DOHH2 (cell line): ENCODE data around the gene ZC3H12C.

Experiments used
- H3F3A ChIP-seq: fragments of 200-600 bp; sonication (generic), shearing (Covaris generic); 2 replicates; pipeline ENCODE4 v1.6.0; 2016; ENCODE audit warnings: antibody characterized with exemption, mild to moderate bottlenecking; ENCODE audit not compliant: control insufficient read depth, insufficient read depth
- H3K27ac ChIP-seq: fragments of 200-600 bp; sonication (generic); 2 replicates; pipeline ENCODE4 v1.5.1; 2014; ENCODE audit warnings: low read depth, mild to moderate bottlenecking, low read length, moderate library complexity
- H3K27me3 ChIP-seq: fragments of 200-600 bp; sonication (generic); 2 replicates; pipeline ENCODE4 v1.6.1; 2014; ENCODE audit warnings: mild to moderate bottlenecking, low read length, mixed read lengths; ENCODE audit not compliant: control insufficient read depth
- H3K36me3 ChIP-seq: fragments of 200-600 bp; sonication (generic); 2 replicates; pipeline ENCODE4 v1.6.1; 2014; ENCODE audit warnings: mild to moderate bottlenecking, low read length, moderate library complexity, mixed read lengths; ENCODE audit not compliant: control insufficient read depth
- H3K4me1 ChIP-seq: fragments of 200-600 bp; sonication (generic); 2 replicates; pipeline ENCODE4 v1.6.1; 2014; ENCODE audit warnings: mild to moderate bottlenecking, low read length, mixed read lengths; ENCODE audit not compliant: control insufficient read depth
- H3K4me2 ChIP-seq: fragments of 200-600 bp; sonication (generic); 2 replicates; pipeline ENCODE4 v1.6.0; 2014; ENCODE audit warnings: mild to moderate bottlenecking, low read length, moderate library complexity
- H3K4me3 ChIP-seq: fragments of 200-600 bp; sonication (generic); 2 replicates; pipeline ENCODE4 v1.5.1; 2014; ENCODE audit warnings: mild to moderate bottlenecking, low read length, mixed read lengths
- H3K79me2 ChIP-seq: fragments of 200-600 bp; sonication (generic); 2 replicates; pipeline ENCODE4 v1.6.1; 2014; ENCODE audit warnings: mild to moderate bottlenecking, low read length, mixed read lengths; ENCODE audit not compliant: control insufficient read depth
- H3K9me2 ChIP-seq: fragments of 200-600 bp; sonication (generic); replicated peaks from 2 replicates; pipeline ENCODE4 v1.6.1; 2014; ENCODE audit warnings: mild to moderate bottlenecking, low read length, mixed read lengths; ENCODE audit not compliant: control insufficient read depth
- H3K9me3 ChIP-seq: fragments of 200-600 bp; sonication (generic); 2 replicates; pipeline ENCODE4 v1.6.1; 2014; ENCODE audit warnings: antibody characterized with exemption, low read length, mixed read lengths; ENCODE audit not compliant: control insufficient read depth, insufficient read depth
- H4K20me1 ChIP-seq: fragments of 200-600 bp; sonication (generic); 2 replicates; pipeline ENCODE4 v1.6.0; 2014; ENCODE audit warnings: low read depth, mild to moderate bottlenecking, antibody characterized with exemption, low read length, moderate library complexity; ENCODE audit not compliant: control insufficient read depth, insufficient read depth
- CTCF ChIP-seq: fragments of 200-600 bp; sonication (generic); IDR thresholded peaks from one replicate; pipeline ENCODE4 v1.5.1; 2014; ENCODE audit warnings: antibody characterized with exemption, mild to moderate bottlenecking, low read depth, low read length; ENCODE audit not compliant: poor library complexity, severe bottlenecking
- EZH2phosphoT487 ChIP-seq: fragments of 200-600 bp; sonication (generic); IDR thresholded peaks from 2 replicates; pipeline ENCODE4 v1.6.1; 2017; ENCODE audit warnings: borderline replicate concordance, mild to moderate bottlenecking, antibody characterized with exemption, low read length, moderate library complexity, mixed read lengths

The ZC3H12C gene

GRCh38 chr11:110110854-110111253, 17.7 kb downstream of the ZC3H12C start:
- Histone ChIP-seq H3K9me2 (no peaks in the 10 kb centered on the region), H3K27me3 (no peaks in the 10 kb centered on the region), H3K9me3 (no peaks in the 10 kb centered on the region), H3K79me2 (no peaks in the 10 kb centered on the region), H3K4me1 (peaks cover 3% of the 10 kb centered on the region; the same call in 1 of the 2 replicates), H3K27ac (no peak overlapping the region), H3K4me2 (no peak overlapping the region), H3F3A (no peaks in the 10 kb centered on the region), H4K20me1 (no peaks in the 10 kb centered on the region), H3K4me3 (no peak overlapping the region), H3K36me3 (no peaks in the 10 kb centered on the region)
- TF ChIP-seq EZH2phosphoT487 (no peak), CTCF (no peak)

GRCh38 chr11:110112457-110112856, 19.3 kb downstream of the ZC3H12C start:
- no peak overlapping the region for H3K4me3 ChIP-seq
- no peaks in the 10 kb centered on the region for H3K79me2 ChIP-seq
- no peaks in the 10 kb centered on the region for H3K9me3 ChIP-seq
- H3F3A ChIP-seq, result no peaks in the 10 kb centered on the region
- H3K36me3 ChIP-seq, result no peaks in the 10 kb centered on the region
- no peak for TF ChIP-seq EZH2phosphoT487
- no peak for TF ChIP-seq CTCF
- no peak overlapping the region for H3K27ac ChIP-seq
- no peaks in the 10 kb centered on the region for H4K20me1 ChIP-seq
- H3K27me3 ChIP-seq, result no peaks in the 10 kb centered on the region
- no peaks in the 10 kb centered on the region for H3K9me2 ChIP-seq
- H3K4me1 ChIP-seq, result peaks cover 3% of the 10 kb centered on the region; the same call in 1 of the 2 replicates
- H3K4me2 ChIP-seq, result no peak overlapping the region

GRCh38 chr11:110113505-110113904, 20.3 kb downstream of the ZC3H12C start:
- no peak overlapping the region for H3K4me2 ChIP-seq
- TF ChIP-seq CTCF (no peak), EZH2phosphoT487 (no peak)

DNA sequence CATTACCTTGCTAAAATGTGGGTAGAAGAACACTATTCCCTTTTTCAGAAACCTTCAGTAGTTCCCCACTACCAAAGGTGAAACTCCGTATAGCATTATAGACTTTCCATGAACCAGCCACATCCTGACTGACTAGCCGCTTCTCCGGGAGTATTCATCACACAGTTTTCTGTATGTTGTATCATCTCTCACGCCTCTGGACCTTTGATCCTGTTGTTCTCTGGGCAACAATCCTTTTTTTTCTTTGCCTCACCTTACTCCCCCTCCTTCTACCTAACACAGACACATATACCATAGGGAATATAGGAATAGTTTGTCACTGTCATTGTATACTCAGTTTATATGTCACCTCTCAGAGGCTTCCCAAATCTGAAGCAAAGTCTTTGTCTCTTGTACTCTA, 20.8 kb downstream of the ZC3H12C start:
- no peak overlapping the region for H3K4me3 ChIP-seq
- no peak overlapping the region for H3K27ac ChIP-seq
- H3F3A ChIP-seq, result no peaks in the 10 kb centered on the region
- no peaks in the 10 kb centered on the region for H3K9me2 ChIP-seq
- H3K4me1 ChIP-seq, result peaks cover 3% of the 10 kb centered on the region; the same call in 1 of the 2 replicates
- H3K9me3 ChIP-seq, result no peaks in the 10 kb centered on the region
- H3K79me2 ChIP-seq, result no peaks in the 10 kb centered on the region
- no peaks in the 10 kb centered on the region for H4K20me1 ChIP-seq
- TF ChIP-seq EZH2phosphoT487, result no peak
- TF ChIP-seq CTCF, result no peak
- no peaks in the 10 kb centered on the region for H3K36me3 ChIP-seq
- H3K27me3 ChIP-seq, result no peaks in the 10 kb centered on the region
- H3K4me2 ChIP-seq, result no peak overlapping the region

More at GRCh38 chr11:110113505-110113904, 20.3 kb downstream of the ZC3H12C start:
- H3K27me3 ChIP-seq, result no peaks in the 10 kb centered on the region
- H3K4me1 ChIP-seq, result peaks cover 3% of the 10 kb centered on the region; the same call in 1 of the 2 replicates
- H3K27ac ChIP-seq, result no peak overlapping the region
- H3K79me2 ChIP-seq, result no peaks in the 10 kb centered on the region
- H3K36me3 ChIP-seq, result no peaks in the 10 kb centered on the region
- H3K9me2 ChIP-seq, result no peaks in the 10 kb centered on the region
- no peaks in the 10 kb centered on the region for H3F3A ChIP-seq
- no peaks in the 10 kb centered on the region for H3K9me3 ChIP-seq
- H3K4me3 ChIP-seq, result no peak overlapping the region
- H4K20me1 ChIP-seq, result no peaks in the 10 kb centered on the region
